K562 (cell line): Measurements from ENCODE around the gene NOS1.

Experiments used
- CEBPB ChIP-seq: fragments of 450-650 bp; IDR thresholded peaks from 2 replicates; pipeline ENCODE4 v1.6.1; 2016; ENCODE audit warnings: missing genetic modification characterization, missing compliant biosample characterization
- CREM ChIP-seq: IDR thresholded peaks from 2 replicates; pipeline ENCODE4 v1.6.1; 2014; ENCODE audit warnings: antibody characterized with exemption, low read depth
- ETV6 ChIP-seq, 3 experiments: fragments of 150-350 bp in 1 of 3; sonication (generic) in 1 of 3; formaldehyde crosslinking in 1 of 3; IDR thresholded peaks; 2 replicates each; pipeline versions ENCODE4 v1.6.1 to v1.8.0; 2014 to 2022; ENCODE audit warnings: borderline replicate concordance in 2 of 3, low read depth in 2 of 3, antibody characterized with exemption in 1 of 3, low read length in 1 of 3, mild to moderate bottlenecking in 1 of 3, missing genetic modification reagents in 1 of 3
- EZH2 ChIP-seq: IDR thresholded peaks from 2 replicates; pipeline ENCODE4 v1.6.1; 2012; ENCODE audit warnings: low read depth, mild to moderate bottlenecking, inconsistent platforms, low read length, borderline replicate concordance
- RAD21 ChIP-seq, 2 experiments: fragments of 250-450 bp in 1 of 2; fragments of 450-650 bp in 1 of 2; sonication (Bioruptor Pico) in 1 of 2; formaldehyde crosslinking in 1 of 2; IDR thresholded peaks in 1 of 2; conservative IDR thresholded peaks in 1 of 2; 2 replicates each; pipeline versions ENCODE4 v1.4.0 to v1.8.0; 2020 to 2022; ENCODE audit warnings: mild to moderate bottlenecking in 2 of 2, moderate library complexity in 1 of 2
- RBM39 ChIP-seq: fragments of 200-400 bp; formaldehyde crosslinking; optimal IDR thresholded peaks from 2 replicates; pipeline ENCODE3; 2018; ENCODE audit warnings: low read depth, low read length
- TAF1 ChIP-seq: IDR thresholded peaks from 2 replicates; pipeline ENCODE4 v1.6.1; 2011; ENCODE audit warnings: mild to moderate bottlenecking, low read length, moderate library complexity; ENCODE audit not compliant: insufficient read depth, control insufficient read depth, severe bottlenecking; ENCODE audit errors: extremely low read depth
- TBL1XR1 ChIP-seq, 2 experiments: IDR thresholded peaks; 2 replicates each; pipeline ENCODE4 v1.6.1; 2012; ENCODE audit warnings: improper control_type of control experiment in 2 of 2, low read length in 2 of 2, mild to moderate bottlenecking in 1 of 2
- ZBTB1 ChIP-seq: sonication (generic); formaldehyde crosslinking; IDR thresholded peaks from 2 replicates; pipeline ENCODE4 v1.8.1; 2023; ENCODE audit warnings: missing genetic modification reagents, low read depth, mild to moderate bottlenecking, borderline replicate concordance
- ZFX ChIP-seq: sonication (generic); formaldehyde crosslinking; IDR thresholded peaks from 2 replicates; pipeline ENCODE4 v1.8.0; 2022; ENCODE audit warnings: mild to moderate bottlenecking, missing genetic modification reagents, moderate library complexity
- TF ChIP-seq, protein P1 (sequence below), 3 experiments: IDR thresholded peaks in 2 of 3; conservative IDR thresholded peaks in 1 of 3; 2 replicates each; pipeline ENCODE4 v1.5.1; 2011 to 2012; ENCODE audit warnings: low read length in 3 of 3, mild to moderate bottlenecking in 3 of 3, control low read depth in 2 of 3, improper control_type of control experiment in 1 of 3, inconsistent platforms in 1 of 3, low read depth in 1 of 3, mixed read lengths in 1 of 3, moderate library complexity in 1 of 3; ENCODE audit not compliant: insufficient read depth in 2 of 3
- TF ChIP-seq, protein P2 (sequence below), 2 experiments: fragments of 450-650 bp in 1 of 2; sonication (generic) in 1 of 2; formaldehyde crosslinking in 1 of 2; IDR thresholded peaks in 1 of 2; conservative IDR thresholded peaks in 1 of 2; 2 replicates each; pipeline versions ENCODE4 v1.6.1 to v1.8.1; 2016 to 2023; ENCODE audit warnings: mild to moderate bottlenecking in 2 of 2, moderate library complexity in 2 of 2, inconsistent platforms in 1 of 2, missing genetic modification reagents in 1 of 2
- TF ChIP-seq, protein P3 (sequence below): fragments of 150-350 bp; conservative IDR thresholded peaks from 2 replicates; pipeline ENCODE4 v1.6.1; 2014; ENCODE audit warnings: low read length

DNA sequence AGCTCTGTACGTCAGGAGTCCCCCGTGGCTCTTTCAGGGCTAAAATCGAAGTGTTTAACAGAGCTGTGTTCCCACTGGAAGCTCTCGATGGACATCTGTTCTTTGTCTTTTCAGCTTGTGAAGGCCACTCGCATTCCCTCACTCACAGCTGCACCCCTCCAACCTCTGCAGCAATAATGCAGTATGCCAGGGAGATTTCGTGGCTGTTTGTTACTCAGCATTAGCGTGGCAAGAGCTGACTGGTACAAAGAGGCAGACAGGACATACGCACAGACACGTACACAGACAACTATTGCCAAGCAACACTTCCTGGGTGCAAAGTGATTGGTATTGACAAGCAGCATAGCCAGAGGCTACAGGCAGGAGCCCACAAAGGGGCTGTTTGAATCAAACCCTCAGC lies 159.4 kb downstream of the NOS1 start:
- TF ChIP-seq ZFX (CRISPR knock-in tag), result no peak
- TF ChIP-seq, protein P1, sequence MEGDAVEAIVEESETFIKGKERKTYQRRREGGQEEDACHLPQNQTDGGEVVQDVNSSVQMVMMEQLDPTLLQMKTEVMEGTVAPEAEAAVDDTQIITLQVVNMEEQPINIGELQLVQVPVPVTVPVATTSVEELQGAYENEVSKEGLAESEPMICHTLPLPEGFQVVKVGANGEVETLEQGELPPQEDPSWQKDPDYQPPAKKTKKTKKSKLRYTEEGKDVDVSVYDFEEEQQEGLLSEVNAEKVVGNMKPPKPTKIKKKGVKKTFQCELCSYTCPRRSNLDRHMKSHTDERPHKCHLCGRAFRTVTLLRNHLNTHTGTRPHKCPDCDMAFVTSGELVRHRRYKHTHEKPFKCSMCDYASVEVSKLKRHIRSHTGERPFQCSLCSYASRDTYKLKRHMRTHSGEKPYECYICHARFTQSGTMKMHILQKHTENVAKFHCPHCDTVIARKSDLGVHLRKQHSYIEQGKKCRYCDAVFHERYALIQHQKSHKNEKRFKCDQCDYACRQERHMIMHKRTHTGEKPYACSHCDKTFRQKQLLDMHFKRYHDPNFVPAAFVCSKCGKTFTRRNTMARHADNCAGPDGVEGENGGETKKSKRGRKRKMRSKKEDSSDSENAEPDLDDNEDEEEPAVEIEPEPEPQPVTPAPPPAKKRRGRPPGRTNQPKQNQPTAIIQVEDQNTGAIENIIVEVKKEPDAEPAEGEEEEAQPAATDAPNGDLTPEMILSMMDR (IDR thresholded peaks at IDR 0.05 in 2 of 3, conservative IDR thresholded peaks at IDR 0.05 in 1 of 3; ENCODE audit: insufficient read depth in 2 of 3, low read depth in 1 of 3, low read length in 3 of 3), result no peak
- TF ChIP-seq, protein P2, sequence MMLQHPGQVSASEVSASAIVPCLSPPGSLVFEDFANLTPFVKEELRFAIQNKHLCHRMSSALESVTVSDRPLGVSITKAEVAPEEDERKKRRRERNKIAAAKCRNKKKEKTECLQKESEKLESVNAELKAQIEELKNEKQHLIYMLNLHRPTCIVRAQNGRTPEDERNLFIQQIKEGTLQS (IDR thresholded peaks at IDR 0.05), result no peak
- TF ChIP-seq, protein P2 (CRISPR knock-in tag; conservative IDR thresholded peaks at IDR 0.05), result no peak
- TF ChIP-seq CREM, result no peak
- no peak for TF ChIP-seq ZBTB1 (CRISPR knock-in tag)
- TF ChIP-seq, protein P3, sequence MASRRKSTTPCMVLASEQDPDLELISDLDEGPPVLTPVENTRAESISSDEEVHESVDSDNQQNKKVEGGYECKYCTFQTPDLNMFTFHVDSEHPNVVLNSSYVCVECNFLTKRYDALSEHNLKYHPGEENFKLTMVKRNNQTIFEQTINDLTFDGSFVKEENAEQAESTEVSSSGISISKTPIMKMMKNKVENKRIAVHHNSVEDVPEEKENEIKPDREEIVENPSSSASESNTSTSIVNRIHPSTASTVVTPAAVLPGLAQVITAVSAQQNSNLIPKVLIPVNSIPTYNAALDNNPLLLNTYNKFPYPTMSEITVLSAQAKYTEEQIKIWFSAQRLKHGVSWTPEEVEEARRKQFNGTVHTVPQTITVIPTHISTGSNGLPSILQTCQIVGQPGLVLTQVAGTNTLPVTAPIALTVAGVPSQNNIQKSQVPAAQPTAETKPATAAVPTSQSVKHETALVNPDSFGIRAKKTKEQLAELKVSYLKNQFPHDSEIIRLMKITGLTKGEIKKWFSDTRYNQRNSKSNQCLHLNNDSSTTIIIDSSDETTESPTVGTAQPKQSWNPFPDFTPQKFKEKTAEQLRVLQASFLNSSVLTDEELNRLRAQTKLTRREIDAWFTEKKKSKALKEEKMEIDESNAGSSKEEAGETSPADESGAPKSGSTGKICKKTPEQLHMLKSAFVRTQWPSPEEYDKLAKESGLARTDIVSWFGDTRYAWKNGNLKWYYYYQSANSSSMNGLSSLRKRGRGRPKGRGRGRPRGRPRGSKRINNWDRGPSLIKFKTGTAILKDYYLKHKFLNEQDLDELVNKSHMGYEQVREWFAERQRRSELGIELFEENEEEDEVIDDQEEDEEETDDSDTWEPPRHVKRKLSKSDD, result no peak
- no peak for TF ChIP-seq CEBPB
- no peak for TF ChIP-seq ETV6 (IDR thresholded peaks at IDR 0.05; ENCODE audit: borderline replicate concordance in 1 of 2, low read depth in 2 of 2, low read length in 1 of 2)
- no peak for TF ChIP-seq ETV6 (CRISPR knock-in tag; IDR thresholded peaks at IDR 0.05; ENCODE audit: borderline replicate concordance)
- TF ChIP-seq RBM39, result no peak
- no peak for TF ChIP-seq EZH2
- TF ChIP-seq RAD21 (CRISPR knock-in tag; conservative IDR thresholded peaks at IDR 0.05 in 1 of 2, IDR thresholded peaks at IDR 0.05 in 1 of 2), result no peak
- no peak for TF ChIP-seq TBL1XR1 (IDR thresholded peaks at IDR 0.05; ENCODE audit: low read length in 2 of 2)
- TF ChIP-seq TAF1, result no peak
